Measurements from ENCODE around the gene WASHC2A.
"Not testable (repeated sequence)": the region's sequence is repeated elsewhere in the genome, so short reads cannot be mapped to it uniquely, and the experiment has no call there.

WASHC2A gene

DNA sequence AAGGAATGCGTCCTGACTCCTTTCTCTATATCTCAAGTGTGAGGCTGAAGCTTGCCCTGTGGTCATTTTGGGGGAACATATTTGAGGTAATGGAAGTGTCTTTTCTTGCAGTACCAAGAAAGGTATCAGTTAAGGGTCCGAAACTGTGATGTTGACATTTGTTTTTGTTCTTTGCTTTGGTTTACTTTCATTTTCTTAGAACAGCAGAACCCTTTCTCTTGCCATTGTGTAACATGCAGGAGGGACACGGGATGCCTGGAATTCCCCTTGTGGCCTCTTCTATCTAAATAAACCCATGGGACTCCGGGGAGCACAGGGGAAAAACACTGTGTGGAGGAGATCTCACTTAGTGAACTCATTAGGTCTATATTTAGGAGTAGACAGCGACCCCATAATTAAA is 34.5 kb downstream of the WASHC2A start:
- Mint-ChIP-seq H3K36me3 (peaks cover 16% of the 10 kb centered on the region), H3K27ac (peak overlapping the region; percentile 64)
- H3K9me3 Mint-ChIP-seq, H3K4me3 Mint-ChIP-seq, H3K4me1 Mint-ChIP-seq, H3K27me3 Mint-ChIP-seq: not testable (repeated sequence)
- ATAC-seq, result peak; percentile 89

DNA sequence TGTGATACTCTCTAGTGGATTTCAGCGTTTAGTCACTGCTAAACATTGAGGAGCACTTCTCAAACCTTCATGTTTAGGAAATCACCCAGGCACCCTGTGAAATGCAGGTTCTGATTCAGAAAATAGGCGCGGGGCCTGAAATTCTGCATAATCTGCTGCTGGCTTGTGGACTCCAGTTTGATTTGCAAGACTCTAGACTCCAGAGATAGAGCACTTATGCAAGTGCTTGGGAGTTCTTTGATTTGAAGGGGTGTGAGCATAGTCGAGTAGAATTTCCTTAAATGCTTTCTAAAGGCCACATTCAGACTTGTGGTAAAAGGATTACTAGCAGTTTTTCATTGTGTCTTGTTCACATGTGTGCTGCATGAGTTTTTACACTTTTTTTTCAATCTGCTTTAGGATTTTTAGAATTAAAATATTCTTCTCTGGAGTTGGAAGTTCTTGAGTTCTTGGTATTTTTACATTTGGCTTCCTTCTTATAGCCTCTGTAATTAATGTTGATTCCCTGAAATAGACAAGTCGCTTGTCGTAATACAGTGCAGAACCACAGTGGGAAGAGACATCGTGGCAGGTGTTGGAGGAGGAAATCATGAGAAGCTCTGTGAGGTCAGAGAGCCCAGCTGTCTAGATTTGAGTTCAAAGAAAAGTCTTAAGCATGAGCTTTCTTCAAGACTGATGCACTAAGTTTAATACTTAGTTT is 41.4 kb downstream of the WASHC2A start:
- not testable (repeated sequence) for H3K4me1 Mint-ChIP-seq, ATAC-seq, H3K36me3 Mint-ChIP-seq, H3K4me3 Mint-ChIP-seq, H3K27ac Mint-ChIP-seq, H3K27me3 Mint-ChIP-seq, H3K9me3 Mint-ChIP-seq

DNA sequence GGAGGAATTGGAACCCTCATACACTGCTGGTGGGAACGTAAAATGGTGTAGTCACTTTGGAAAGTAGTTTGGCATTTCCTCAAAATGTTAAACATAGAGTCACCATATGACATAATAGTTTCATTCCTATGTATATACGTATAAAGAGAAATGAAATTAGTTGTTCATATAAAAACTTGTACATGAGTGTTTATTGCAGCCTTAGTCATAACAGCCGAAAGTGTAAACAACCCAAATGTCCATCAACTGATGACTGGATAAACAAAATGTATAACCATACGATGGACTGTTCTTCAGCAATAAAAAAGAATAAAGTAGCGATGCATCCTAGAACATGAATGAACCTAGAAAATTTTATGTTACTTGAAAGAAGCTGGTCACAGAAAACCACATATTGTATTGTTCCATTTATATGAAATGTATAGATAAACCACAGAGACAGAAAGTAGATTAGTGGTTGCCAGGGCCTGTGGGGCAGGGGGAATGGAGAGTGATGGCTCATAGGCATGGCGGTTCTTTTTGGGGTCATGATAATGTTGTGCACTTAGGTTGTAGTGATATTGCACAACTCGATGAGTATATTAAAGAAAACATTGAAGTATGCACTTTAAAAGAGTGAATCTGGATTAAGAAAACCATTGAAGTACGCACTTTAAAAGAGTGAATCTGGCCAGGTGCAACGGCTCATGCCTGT is 44.8 kb downstream of the WASHC2A start:
- not testable (repeated sequence) for H3K27ac Mint-ChIP-seq, H3K9me3 Mint-ChIP-seq, ATAC-seq, H3K4me1 Mint-ChIP-seq, H3K36me3 Mint-ChIP-seq, H3K27me3 Mint-ChIP-seq, H3K4me3 Mint-ChIP-seq

DNA sequence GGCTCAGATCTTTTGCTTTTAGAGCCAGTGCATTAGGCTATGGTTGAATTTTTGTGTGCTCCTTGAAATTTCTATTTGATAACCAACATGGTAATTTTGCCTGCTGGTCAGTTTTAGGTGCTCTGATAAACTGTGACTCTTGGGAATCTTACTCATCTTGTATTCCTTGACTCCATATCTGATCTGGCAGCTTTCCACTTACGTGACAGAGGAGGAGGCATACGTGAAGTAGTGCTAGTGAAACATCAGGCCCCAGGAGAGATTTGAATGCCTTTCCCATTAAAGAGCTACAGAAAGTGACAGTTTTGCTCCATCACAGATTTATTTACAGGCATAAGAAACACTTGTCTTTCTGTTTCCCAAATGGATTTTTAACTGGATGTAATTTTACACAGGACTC is 59.0 kb downstream of the WASHC2A start:
- not testable (repeated sequence) for H3K4me3 Mint-ChIP-seq, ATAC-seq, H3K4me1 Mint-ChIP-seq, H3K27ac Mint-ChIP-seq, H3K9me3 Mint-ChIP-seq, H3K27me3 Mint-ChIP-seq
- peaks cover 38% of the 10 kb centered on the region for H3K36me3 Mint-ChIP-seq

DNA sequence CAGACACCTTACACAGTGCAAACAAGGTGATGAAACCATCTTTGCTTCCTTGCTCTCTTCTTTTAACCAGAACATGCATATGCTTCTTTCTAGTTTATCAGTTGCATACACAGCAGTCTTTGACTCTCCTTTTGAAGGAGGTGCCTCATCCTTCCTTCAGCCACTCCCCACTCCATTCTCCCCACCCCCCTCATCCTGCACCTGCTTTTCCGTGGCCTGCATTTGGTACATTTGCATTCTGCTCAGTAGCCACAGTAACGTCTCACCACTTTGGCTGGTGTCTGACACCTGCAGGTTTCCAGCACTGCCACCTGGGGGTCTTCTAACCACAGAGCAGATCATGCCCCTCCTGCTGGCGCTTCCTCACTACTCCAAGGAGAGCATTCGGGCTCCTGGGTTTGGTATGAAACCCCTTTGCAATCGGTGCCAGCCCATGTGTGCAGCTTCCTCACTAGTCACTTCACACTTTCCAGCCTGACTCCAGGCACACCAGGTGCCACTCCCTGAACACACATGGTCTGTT is 60.1 kb downstream of the WASHC2A start:
- not testable (repeated sequence) for H3K4me1 Mint-ChIP-seq, H3K27me3 Mint-ChIP-seq, H3K9me3 Mint-ChIP-seq, ATAC-seq, H3K27ac Mint-ChIP-seq, H3K4me3 Mint-ChIP-seq
- H3K36me3 Mint-ChIP-seq, result peaks cover 46% of the 10 kb centered on the region

DNA sequence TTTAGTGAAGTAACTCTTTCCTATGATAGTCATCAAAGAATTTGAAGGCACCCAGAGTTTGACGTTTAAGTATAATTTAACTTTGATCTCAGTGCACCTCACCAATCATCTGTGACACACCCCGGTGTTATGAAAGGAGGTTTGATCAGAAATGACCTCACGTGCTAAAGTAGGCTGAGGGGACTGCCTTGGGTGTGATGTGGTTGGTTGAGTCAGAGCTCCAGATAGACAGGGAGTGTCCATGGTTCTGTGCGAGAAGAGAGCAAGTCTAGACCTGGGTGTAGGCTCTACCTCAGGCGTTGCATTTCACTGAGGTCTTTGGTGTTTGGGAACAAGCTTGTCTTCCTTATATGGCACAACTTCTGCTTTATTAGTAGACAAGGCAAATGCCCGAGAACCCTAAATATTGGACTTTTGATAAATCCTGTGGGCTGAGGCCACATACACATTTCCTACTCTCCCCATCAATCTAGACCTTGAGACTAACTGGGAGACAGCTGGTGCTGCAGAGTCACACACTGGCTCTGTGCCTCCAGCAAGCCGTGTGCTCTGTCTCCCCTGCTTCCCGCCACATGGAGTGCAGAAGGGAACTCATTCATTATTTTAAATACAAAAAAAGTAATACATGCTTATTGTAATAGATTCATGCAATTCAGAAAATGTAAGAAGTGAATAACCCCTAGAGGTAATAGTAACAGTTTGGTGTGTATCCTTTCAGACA is 63.7 kb downstream of the WASHC2A start:
- not testable (repeated sequence) for H3K27me3 Mint-ChIP-seq, H3K9me3 Mint-ChIP-seq, H3K4me1 Mint-ChIP-seq, H3K4me3 Mint-ChIP-seq, H3K27ac Mint-ChIP-seq, ATAC-seq
- peaks cover 59% of the 10 kb centered on the region for H3K36me3 Mint-ChIP-seq

DNA sequence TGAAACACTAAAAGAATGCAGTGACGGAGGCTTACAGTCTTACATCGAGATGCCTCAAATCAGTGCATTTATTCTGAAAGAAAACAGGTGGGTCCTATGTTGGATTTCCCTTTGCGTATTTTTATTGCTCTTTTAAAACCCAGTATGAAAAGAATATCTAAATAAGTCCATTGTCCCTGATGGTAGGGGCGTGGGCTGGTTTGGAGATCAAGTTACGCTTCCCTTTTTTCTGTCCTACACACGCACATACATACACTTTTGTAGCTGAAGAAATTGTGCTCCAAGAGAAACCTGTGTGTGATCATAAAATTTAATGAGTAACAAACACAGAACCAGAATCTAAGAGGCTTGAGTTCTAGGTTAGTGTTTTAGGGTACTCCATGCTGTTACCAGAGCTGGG is 64.6 kb downstream of the WASHC2A start:
- not testable (repeated sequence) for H3K27ac Mint-ChIP-seq, H3K4me3 Mint-ChIP-seq, H3K4me1 Mint-ChIP-seq, H3K9me3 Mint-ChIP-seq, ATAC-seq, H3K27me3 Mint-ChIP-seq
- H3K36me3 Mint-ChIP-seq, result peaks cover 62% of the 10 kb centered on the region

DNA sequence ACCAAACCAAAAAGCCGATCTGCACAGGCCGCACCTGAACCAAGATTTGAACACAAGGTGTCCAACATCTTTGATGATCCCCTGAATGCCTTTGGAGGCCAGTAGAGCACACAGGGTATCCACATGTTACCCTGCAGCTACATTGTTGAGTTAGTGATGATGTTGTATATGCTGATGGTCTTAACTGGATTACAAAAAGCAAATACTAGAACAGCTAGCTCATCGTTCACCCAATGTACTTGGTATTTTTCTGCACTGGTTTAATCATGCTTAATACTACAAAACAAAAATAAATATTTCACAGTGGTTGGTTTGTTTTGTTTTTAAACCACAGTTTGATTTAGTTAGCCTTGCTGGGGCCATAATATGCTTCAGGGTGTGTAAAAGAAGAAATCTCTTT is 65.1 kb downstream of the WASHC2A start:
- not testable (repeated sequence) for H3K4me1 Mint-ChIP-seq, ATAC-seq, H3K9me3 Mint-ChIP-seq, H3K27ac Mint-ChIP-seq, H3K4me3 Mint-ChIP-seq, H3K27me3 Mint-ChIP-seq
- H3K36me3 Mint-ChIP-seq, result peaks cover 60% of the 10 kb centered on the region

DNA sequence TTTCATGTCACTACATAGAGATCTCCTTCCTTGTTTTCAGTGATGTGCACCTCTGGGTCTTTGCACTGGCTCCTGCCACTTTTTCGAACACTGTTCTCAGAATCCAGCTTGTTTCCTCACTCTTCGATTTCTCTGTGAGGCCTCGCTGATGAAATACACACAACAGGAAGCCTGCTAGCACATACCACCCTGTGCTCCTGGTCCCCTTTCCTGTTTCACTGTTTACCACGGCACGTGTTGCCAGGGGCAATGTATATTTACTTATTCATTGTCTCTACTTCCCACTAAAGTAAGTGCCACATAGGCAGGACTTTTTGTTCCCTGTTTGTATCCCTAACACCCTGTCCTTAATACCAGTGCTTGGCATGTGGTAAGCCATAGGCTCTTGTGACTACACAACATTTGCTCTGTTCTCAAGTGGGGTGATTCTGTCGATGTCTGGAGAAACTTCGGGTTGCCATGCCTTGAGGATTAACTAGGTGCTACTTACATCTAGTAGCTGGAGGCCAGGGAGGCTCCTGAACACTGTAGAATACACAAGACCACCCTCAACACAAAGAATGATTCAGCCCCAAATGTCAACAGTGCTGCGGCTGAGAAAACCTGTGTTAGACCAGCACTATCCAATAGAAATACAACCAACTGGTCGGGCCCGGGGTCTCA is 75.9 kb downstream of the WASHC2A start:
- not testable (repeated sequence) for H3K4me1 Mint-ChIP-seq, H3K9me3 Mint-ChIP-seq, ATAC-seq, H3K4me3 Mint-ChIP-seq, H3K27ac Mint-ChIP-seq, H3K27me3 Mint-ChIP-seq, H3K36me3 Mint-ChIP-seq

DNA sequence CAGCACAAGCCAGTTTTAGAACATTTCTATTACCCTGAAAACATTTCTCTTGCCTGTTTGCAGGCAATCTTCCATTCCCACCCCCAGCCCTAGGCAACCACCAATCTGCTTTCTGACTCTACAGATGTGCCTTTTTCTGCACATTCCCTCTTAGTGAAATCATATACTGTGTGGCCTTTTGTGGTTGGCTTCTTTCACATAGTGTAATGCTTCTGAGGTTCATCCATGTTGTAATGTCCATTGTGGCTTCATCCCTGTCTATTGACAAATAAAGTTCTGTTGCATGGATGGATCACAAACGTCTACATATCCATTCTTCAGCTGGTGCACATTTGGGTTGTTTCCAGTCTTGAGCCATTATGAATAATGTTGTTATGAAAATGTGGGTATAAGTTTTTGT is 77.8 kb downstream of the WASHC2A start:
- H3K27ac Mint-ChIP-seq, H3K9me3 Mint-ChIP-seq, H3K4me3 Mint-ChIP-seq, H3K4me1 Mint-ChIP-seq, H3K36me3 Mint-ChIP-seq, H3K27me3 Mint-ChIP-seq, ATAC-seq: not testable (repeated sequence)

DNA sequence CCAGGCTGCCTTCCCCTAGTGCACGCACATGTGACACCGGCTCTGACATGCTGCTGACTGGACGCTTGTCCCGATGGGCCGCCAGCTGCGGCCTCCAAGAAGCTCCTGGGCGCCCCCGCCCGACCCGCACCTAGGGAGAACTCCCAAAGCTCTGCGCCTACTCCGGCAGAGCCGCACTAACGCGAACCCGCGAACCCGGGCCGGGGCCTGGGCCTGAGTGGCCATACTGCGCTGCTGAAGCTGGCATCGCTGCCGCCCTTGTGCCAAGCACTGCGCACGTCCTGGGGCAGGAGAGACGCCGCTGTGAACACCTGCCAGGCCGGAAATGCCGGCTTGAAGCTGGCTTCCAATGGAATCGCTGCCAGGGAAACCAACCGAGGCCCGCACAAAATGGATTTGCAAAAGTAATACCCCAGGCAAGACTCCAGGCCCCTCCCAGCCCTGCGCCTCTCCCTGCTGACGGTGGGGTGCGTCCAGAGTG is 85.1 kb downstream of the WASHC2A start:
- H3K4me3 Mint-ChIP-seq, result no peak overlapping the region
- no peaks in the 10 kb centered on the region for H3K36me3 Mint-ChIP-seq
- no peak for ATAC-seq
- H3K27me3 Mint-ChIP-seq, result peaks cover 36% of the 10 kb centered on the region
- H3K9me3 Mint-ChIP-seq, result no peaks in the 10 kb centered on the region
- no peaks in the 10 kb centered on the region for H3K4me1 Mint-ChIP-seq
- no peak overlapping the region for H3K27ac Mint-ChIP-seq

DNA sequence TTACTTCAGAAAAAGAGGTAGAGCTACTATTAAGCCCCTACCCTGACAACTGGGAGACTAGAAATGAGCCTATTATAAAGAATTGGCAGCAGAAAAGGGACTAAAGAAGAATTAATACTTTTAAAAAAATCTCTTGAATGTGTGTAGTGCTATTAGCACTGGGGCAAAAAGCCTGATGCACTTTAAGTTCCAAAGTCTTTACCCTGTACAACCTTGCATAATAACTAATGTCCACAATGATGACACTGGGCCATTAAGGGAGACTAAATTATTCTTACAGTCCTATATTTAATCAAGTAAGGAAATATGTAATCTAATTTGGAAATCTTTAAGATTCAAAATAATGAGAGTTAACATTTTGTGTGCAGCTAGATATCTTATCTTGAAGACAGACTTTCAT is 90.1 kb downstream of the WASHC2A start:
- not testable (repeated sequence) for H3K36me3 Mint-ChIP-seq, H3K9me3 Mint-ChIP-seq, ATAC-seq, H3K4me3 Mint-ChIP-seq, H3K4me1 Mint-ChIP-seq, H3K27ac Mint-ChIP-seq
- H3K27me3 Mint-ChIP-seq, result peaks cover 15% of the 10 kb centered on the region

DNA sequence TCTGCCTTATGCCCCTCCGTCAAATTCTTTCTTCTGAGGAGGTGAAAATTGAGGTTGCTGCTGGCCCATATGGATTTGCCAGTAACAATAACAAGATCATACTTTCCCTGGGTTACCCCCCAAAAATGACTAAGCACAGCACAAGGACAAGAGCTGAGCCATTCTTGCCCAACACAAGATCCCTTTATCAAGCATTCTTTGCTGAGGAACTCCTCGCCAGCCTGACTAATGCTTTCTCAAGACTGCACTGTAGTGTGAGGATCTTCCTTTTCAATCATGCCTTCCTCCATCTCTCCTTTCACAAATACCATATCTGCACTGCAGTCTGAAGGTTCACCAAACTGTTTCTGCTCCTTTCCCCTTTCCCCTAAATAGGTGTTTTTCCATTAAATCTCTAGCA is 92.1 kb downstream of the WASHC2A start:
- not testable (repeated sequence) for H3K27me3 Mint-ChIP-seq, ATAC-seq, H3K9me3 Mint-ChIP-seq, H3K4me3 Mint-ChIP-seq, H3K27ac Mint-ChIP-seq, H3K36me3 Mint-ChIP-seq, H3K4me1 Mint-ChIP-seq

DNA sequence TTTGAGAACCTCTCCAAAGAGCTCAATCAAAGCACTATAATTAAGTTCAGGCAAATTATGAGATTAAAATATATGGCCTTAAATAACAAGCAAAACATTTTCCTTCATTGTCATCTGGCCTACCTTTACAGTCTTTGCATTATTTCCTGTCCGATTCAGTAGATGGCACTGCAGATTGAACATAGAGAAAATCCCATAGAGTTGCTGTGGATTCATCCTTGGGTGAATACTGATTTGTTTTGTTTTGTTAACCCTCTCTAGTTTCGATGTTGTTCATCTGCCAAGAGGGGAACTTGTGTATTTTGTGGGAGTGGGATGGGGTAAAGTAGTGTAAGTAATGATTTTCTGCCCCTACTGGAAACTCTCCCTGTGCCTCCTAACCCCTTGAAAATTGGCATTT is 97.3 kb downstream of the WASHC2A start:
- ATAC-seq, H3K27ac Mint-ChIP-seq, H3K27me3 Mint-ChIP-seq, H3K4me1 Mint-ChIP-seq, H3K9me3 Mint-ChIP-seq, H3K36me3 Mint-ChIP-seq, H3K4me3 Mint-ChIP-seq: not testable (repeated sequence)

DNA sequence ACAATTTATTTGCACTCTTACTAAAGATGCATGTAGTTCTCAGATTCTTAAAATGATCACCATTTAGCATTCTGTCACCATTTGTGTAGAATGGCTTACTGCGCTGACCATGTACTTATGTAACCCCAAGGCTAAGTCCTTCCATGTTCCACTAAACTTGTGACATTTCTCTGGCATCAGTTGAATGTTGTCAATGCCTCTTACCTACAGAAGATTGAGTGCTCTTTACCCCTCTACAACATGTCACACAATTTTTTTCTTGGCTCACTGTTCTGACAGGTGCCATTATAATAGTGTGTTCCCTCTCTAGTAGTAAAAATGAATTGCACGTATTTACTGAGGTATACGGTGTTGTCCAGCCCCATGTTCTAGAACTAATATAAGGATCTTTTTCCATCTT is 100.1 kb downstream of the WASHC2A start:
- H3K4me3 Mint-ChIP-seq, H3K36me3 Mint-ChIP-seq, H3K27ac Mint-ChIP-seq, H3K4me1 Mint-ChIP-seq, ATAC-seq, H3K9me3 Mint-ChIP-seq: not testable (repeated sequence)
- peaks cover 13% of the 10 kb centered on the region for H3K27me3 Mint-ChIP-seq
